Tibial nerve (tissue), 4 donors: ENCODE results near the gene ARRDC1. TPM values are rescaled to one million over a fixed set of nuclear protein-coding genes. Genes with fewer than 3 reads are reported as not detected.
"Not testable (repeated sequence)": the region's sequence is repeated elsewhere in the genome, so short reads cannot be mapped to it uniquely, and the experiment has no call there.

Experiments
- DNase-seq, 2 donors: peaks; one replicate each; pipeline ENCODE4 v3.0.0-alpha.2; 2019; ENCODE audit warnings: low spot score in 2 of 2
- H3K27ac ChIP-seq, 4 donors: fragments of 200-600 bp; sonication (generic) in 3 of 4; one replicate each; pipeline ENCODE4 v1.5.1; 2017 to 2019; ENCODE audit warnings: mild to moderate bottlenecking in 1 of 4
- H3K27me3 ChIP-seq, 2 donors: fragments of 200-600 bp; sonication (generic) in 1 of 2; one replicate each; pipeline versions ENCODE4 v1.5.1 to v1.6.0; 2017 to 2019
- H3K36me3 ChIP-seq, 3 donors: fragments of 200-600 bp; sonication (generic); one replicate each; pipeline ENCODE4 v1.5.1; 2018 to 2019
- H3K4me1 ChIP-seq, 4 donors: fragments of 200-600 bp; sonication (generic) in 3 of 4; one replicate each; pipeline ENCODE4 v1.5.1; 2017 to 2019
- H3K4me3 ChIP-seq, 4 donors: fragments of 200-600 bp; sonication (generic) in 3 of 4; one replicate each; pipeline ENCODE4 v1.5.1; 2017 to 2019; ENCODE audit warnings: mild to moderate bottlenecking in 1 of 4, moderate library complexity in 1 of 4
- H3K9me3 ChIP-seq, 4 donors: fragments of 200-600 bp; sonication (generic) in 3 of 4; one replicate each; pipeline ENCODE4 v1.5.1; 2017 to 2019
- EP300 ChIP-seq, 2 donors: sonication (generic); formaldehyde crosslinking; IDR thresholded peaks; one replicate each; pipeline ENCODE4 v1.6.1; 2017; ENCODE audit warnings: antibody characterized with exemption in 2 of 2, mild to moderate bottlenecking in 1 of 2
- POLR2A ChIP-seq, 2 donors: fragments of 450-650 bp; IDR thresholded peaks; one replicate each; pipeline ENCODE4 v1.6.1; 2017; ENCODE audit warnings: antibody characterized with exemption in 2 of 2, mild to moderate bottlenecking in 2 of 2, moderate library complexity in 2 of 2
- WGBS, 2 donors: methylation state at CpG; one replicate each; pipeline ENCODE4 v1.1.5; 2018; 5-methylcytosine and 5-hydroxymethylcytosine counted together
- total RNA-seq, 4 donors: library from RNA; depleted of rRNA; stranded (reverse); fragments of >200 nt; gene quantifications; one replicate each; pipeline ENCODE4 v1.1.0, GENCODE V29; 2016
- TF ChIP-seq, protein P1 (sequence below), 5 experiments: fragments of 200-600 bp in 3 of 5; fragments of 450-650 bp in 2 of 5; sonication (generic) in 3 of 5; IDR thresholded peaks; one replicate each; pipeline ENCODE4 v1.5.1; 2016 to 2019; ENCODE audit warnings: antibody characterized with exemption in 5 of 5, mild to moderate bottlenecking in 3 of 5, moderate library complexity in 2 of 5

Gene ARRDC1
- total RNA-seq, 4 donors from 2014 or later: 26.4 to 83.1 (median 50.1) TPM

DNA sequence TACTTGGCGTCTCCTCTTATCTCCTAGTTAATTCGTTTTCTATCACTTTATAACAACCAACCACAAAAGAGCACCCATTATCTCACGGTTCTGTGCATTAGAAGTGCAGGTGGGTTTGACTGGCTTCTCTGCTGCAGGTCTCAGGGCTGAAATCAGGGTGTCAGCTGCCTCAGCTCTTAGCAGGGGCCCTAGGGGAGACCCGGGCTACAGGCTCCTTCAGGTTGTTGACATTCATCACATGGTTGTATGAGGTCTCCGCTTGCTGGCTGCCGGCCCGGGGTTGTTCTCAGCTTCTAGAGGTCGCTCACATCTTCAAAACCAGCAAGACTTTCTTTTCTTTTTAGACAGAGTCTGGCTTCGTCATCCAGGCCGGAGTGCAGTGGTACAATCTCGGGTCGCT lies 12.3 kb upstream of the ARRDC1 start:
- H3K36me3 ChIP-seq: peaks cover 0 to 4% (median 0%) of the 10 kb centered on the region in 3 donors
- H3K4me1 ChIP-seq: peaks cover 0 to 23% (median 14%) of the 10 kb centered on the region in 4 donors
- 81 to 82% methylated on average over 12 of the region's 12 CpGs for WGBS, 2 donors
- DNase-seq: no peak
- no peak overlapping the region for H3K4me3 ChIP-seq
- no peak overlapping the region for H3K27ac ChIP-seq
- no peak for TF ChIP-seq POLR2A (IDR thresholded peaks at IDR 0.05)
- no peak for TF ChIP-seq EP300 (IDR thresholded peaks at IDR 0.05)
- TF ChIP-seq, protein P1, sequence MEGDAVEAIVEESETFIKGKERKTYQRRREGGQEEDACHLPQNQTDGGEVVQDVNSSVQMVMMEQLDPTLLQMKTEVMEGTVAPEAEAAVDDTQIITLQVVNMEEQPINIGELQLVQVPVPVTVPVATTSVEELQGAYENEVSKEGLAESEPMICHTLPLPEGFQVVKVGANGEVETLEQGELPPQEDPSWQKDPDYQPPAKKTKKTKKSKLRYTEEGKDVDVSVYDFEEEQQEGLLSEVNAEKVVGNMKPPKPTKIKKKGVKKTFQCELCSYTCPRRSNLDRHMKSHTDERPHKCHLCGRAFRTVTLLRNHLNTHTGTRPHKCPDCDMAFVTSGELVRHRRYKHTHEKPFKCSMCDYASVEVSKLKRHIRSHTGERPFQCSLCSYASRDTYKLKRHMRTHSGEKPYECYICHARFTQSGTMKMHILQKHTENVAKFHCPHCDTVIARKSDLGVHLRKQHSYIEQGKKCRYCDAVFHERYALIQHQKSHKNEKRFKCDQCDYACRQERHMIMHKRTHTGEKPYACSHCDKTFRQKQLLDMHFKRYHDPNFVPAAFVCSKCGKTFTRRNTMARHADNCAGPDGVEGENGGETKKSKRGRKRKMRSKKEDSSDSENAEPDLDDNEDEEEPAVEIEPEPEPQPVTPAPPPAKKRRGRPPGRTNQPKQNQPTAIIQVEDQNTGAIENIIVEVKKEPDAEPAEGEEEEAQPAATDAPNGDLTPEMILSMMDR (IDR thresholded peaks at IDR 0.05): no peak
- H3K27me3 ChIP-seq: no peaks in the 10 kb centered on the region
- H3K9me3 ChIP-seq: no peaks in the 10 kb centered on the region

DNA sequence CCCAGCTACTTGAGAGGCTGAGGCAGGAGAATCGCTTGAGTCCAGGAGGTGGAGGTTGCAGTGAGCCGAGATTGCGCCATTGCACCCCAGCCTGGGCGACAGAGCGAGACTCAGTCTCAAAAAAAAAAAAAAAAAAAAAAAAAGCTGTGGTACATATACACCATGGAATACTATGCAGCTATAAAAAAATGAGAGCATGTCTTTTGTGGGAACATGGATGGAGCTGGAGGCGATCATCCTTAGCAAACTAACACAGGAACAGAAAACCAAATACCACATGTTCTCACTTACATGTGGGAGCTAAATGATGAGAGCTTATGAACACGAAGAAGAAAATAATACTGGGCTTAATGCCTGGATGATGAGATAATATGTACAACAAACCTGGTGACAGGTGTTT lies 8.9 kb upstream of the ARRDC1 start:
- not testable (repeated sequence) for H3K4me1 ChIP-seq, DNase-seq, H3K9me3 ChIP-seq, H3K27me3 ChIP-seq, H3K36me3 ChIP-seq, H3K4me3 ChIP-seq, H3K27ac ChIP-seq
- WGBS, 2 donors: 96 to 97% methylated on average over 7 of the region's 7 CpGs

DNA sequence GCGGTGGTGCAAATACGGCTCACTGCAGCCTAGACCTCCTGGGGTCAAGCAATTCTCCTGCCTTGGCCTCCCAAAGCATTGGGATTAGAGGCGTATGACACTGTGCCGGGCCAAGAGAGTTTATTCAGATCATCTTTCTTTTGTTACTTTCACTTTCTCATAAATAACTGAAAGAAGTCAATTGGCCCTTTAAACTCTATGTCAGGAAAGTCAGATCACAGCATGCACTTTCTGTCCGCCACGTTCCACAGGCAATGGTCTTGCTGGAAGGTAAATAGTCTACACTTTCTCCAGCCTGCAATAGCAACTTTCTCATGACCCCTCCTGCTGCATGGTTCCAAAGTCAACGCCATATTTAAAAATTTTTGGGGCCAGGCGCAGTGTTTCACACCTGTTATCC lies 6.5 kb upstream of the ARRDC1 start:
- Histone ChIP-seq H3K4me1 (peaks cover 0 to 4% (median 0%) of the 10 kb centered on the region in 4 donors), H3K36me3 (no peaks in the 10 kb centered on the region), H3K4me3 (no peak overlapping the region), H3K27ac (no peak overlapping the region), H3K27me3 (no peaks in the 10 kb centered on the region), H3K9me3 (no peaks in the 10 kb centered on the region)
- WGBS, 2 donors: 73 to 74% methylated on average over 8 of the region's 8 CpGs
- no peak for DNase-seq
- TF ChIP-seq EP300 (IDR thresholded peaks at IDR 0.05) (no peak), POLR2A (IDR thresholded peaks at IDR 0.05) (no peak)
- TF ChIP-seq, protein P1 (IDR thresholded peaks at IDR 0.05): no peak

DNA sequence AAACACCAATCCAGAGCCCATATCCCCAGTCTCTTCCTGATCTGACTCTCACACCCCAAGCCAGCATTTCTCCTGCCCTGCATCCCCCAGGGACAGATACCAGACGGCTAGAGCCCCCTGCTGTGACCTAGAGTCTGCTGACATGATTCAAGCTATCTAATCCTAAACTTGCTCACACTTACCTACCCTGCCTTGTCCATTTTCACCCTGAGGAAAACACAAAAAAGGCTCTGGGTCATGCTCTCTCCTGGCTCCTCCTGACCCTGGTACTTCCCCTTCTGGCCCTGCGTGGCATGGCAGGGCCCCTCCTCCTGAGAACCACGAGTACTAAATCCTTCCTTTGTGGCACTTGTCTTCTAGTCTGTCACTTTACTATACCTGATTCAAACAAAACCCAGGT lies 2.8 kb upstream of the ARRDC1 start:
- no peaks in the 10 kb centered on the region for H3K36me3 ChIP-seq
- DNase-seq: no peak
- H3K4me1 ChIP-seq: peaks cover 0 to 32% (median 16%) of the 10 kb centered on the region in 4 donors
- H3K27ac ChIP-seq: no peak overlapping the region
- 10 to 12% methylated on average over 3 of the region's 3 CpGs for WGBS, 2 donors
- H3K27me3 ChIP-seq: no peaks in the 10 kb centered on the region
- no peak overlapping the region for H3K4me3 ChIP-seq
- TF ChIP-seq, protein P1 (IDR thresholded peaks at IDR 0.05): no peak
- TF ChIP-seq EP300 (IDR thresholded peaks at IDR 0.05): no peak
- no peaks in the 10 kb centered on the region for H3K9me3 ChIP-seq

DNA sequence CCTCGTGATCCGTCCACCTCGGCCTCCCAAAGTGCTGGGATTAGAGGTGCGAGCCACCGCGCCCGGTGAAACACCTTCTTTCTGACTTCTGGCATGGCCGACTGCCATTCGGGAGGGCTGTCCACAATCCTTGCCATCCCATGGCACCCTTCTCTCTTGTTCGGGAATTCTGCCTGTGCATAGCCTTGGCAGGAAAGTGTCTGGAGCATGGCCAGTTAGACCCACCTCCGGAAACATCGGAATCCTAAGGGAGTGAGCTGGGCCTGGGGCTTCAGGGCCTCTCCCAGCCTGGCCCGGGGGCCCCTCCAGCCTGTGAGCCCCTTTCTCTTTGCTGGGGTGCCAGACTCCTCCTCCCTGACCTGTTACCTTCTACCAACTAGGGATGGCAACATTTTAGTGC lies 1.6 kb upstream of the ARRDC1 start:
- Histone ChIP-seq H3K9me3 (no peaks in the 10 kb centered on the region), H3K4me3 (no peak overlapping the region), H3K27me3 (no peaks in the 10 kb centered on the region), H3K27ac (peak overlapping the region in 1 of 4 donors; percentile 80), H3K36me3 (no peaks in the 10 kb centered on the region), H3K4me1 (peaks cover 0 to 44% (median 18%) of the 10 kb centered on the region in 4 donors)
- WGBS, 2 donors: 71 to 81% methylated on average over 12 of the region's 13 CpGs
- DNase-seq: no peak
- TF ChIP-seq EP300 (IDR thresholded peaks at IDR 0.05) (no peak), POLR2A (IDR thresholded peaks at IDR 0.05) (no peak)
- TF ChIP-seq, protein P1 (IDR thresholded peaks at IDR 0.05): no peak
